AG04450 (cell line): ENCODE data around the gene OR1N1. TPM values are rescaled to one million over a fixed set of nuclear protein-coding genes. Genes with fewer than 3 reads are reported as not detected.

ENCODE experiments used
- CTCF ChIA-PET: fragments of 300-600, 350-600 bp; formaldehyde crosslinking; extraction: SDS; loops from one replicate; lab custom pipeline; 2022; ENCODE audit warnings: antibody characterized with exemption, inconsistent platforms; lab: Charles Lee
- POLR2A ChIA-PET: fragments of 350-600 bp; formaldehyde crosslinking; extraction: SDS; loops from one replicate; lab custom pipeline; 2021; ENCODE audit warnings: antibody characterized with exemption, inconsistent platforms; lab: Yijun Ruan, JAX
- DNase-seq: peaks from one replicate; pipeline ENCODE4 v3.0.0-alpha.2; 2011; ENCODE audit warnings: low read depth, low spot score
- H3K27ac ChIP-seq: one replicate; pipeline ENCODE4 v1.5.1; 2012; ENCODE audit warnings: low read depth, low read length, control low read depth
- H3K27me3 ChIP-seq: one replicate; pipeline ENCODE4 v1.6.0; 2012; ENCODE audit warnings: low read length; ENCODE audit not compliant: control insufficient read depth, insufficient read depth
- H3K4me3 ChIP-seq: 2 replicates; pipeline ENCODE4 v1.5.1; 2011; ENCODE audit warnings: mild to moderate bottlenecking, low read depth, low read length, control low read depth
- H3K9me3 ChIP-seq: 2 replicates; pipeline ENCODE4 v1.5.1; 2012; ENCODE audit warnings: low read length; ENCODE audit not compliant: control insufficient read depth, insufficient read depth
- CTCF ChIP-seq: IDR thresholded peaks from 2 replicates; pipeline ENCODE4 v1.5.1; 2011; ENCODE audit warnings: low read depth, low read length, control low read depth, inconsistent platforms
- polyA minus RNA-seq: library from RNA; depleted of rRNA, polyadenylated mRNA; stranded (reverse); fragments of >200 nt; gene quantifications from 2 replicates; pipeline ENCODE4 v1.2.3, GENCODE V29; 2011; rRNA and poly(A)+ RNA removed
- polyA plus RNA-seq: library from polyadenylated mRNA; depleted of rRNA; stranded (reverse); fragments of >200 nt; gene quantifications from 2 replicates; pipeline ENCODE4 v1.2.3, GENCODE V29; 2011; rRNA removed

The OR1N1 gene, protein sequence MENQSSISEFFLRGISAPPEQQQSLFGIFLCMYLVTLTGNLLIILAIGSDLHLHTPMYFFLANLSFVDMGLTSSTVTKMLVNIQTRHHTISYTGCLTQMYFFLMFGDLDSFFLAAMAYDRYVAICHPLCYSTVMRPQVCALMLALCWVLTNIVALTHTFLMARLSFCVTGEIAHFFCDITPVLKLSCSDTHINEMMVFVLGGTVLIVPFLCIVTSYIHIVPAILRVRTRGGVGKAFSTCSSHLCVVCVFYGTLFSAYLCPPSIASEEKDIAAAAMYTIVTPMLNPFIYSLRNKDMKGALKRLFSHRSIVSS
- not detected in 2 replicates for polyA plus RNA-seq
- polyA minus RNA-seq: not detected in 2 replicates

DNA sequence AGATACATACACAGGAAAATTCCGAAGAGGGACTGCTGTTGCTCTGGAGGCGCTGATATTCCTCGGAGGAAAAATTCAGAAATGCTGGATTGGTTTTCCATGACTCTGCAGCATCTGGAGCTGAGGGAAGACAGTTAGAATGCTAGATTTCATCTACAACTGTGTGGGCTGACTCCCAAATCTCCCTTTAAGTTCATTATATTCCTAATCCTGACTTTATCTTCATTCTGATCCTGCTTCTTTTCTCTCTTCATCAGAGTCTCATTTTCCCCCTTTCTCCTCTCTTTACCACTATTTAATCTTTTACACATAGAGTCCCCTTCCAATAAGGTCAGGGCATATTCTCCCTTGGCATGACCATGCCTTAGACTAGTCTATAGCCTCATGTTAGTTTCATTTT, at the start of gene OR1N1:
OR1N1 (minus strand) TSS at position 101 of the 400 bp plus-strand sequence; CDS start at position 101, 0 bp downstream.
- H3K4me3 ChIP-seq: no peak within 1 kb of the TSS
- ChIA-PET POLR2A (no interaction called here), CTCF (no interaction called here)
- TF ChIP-seq CTCF: no peak
- H3K27ac ChIP-seq: no peak within 1 kb of the TSS
- no peaks in the 10 kb centered on the region for H3K27me3 ChIP-seq
- DNase-seq: no peak
- H3K9me3 ChIP-seq: no peaks in the 10 kb centered on the region

DNA sequence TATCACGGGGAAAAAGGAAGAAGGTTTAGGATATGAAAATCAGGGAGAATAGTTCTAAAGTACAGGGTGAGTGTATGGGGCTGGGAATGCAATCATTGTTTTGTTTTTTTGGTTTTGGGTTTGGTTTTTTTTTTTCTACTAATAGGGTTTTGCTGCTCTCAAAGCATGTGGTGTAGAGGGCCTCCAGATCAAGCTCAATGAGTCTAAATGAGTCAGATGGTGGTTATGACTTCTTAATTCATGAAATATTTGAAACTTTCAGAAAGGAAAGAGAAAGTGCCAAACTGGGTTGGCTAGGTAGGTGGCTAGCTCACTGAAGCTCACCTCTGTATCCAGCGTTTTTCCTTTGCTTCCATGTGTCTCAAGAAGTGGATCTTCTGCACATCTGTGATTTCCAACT, 45.4 kb upstream of the OR1N1 start:
- CTCF ChIA-PET: interaction anchor here (1.2 to 1.5 kb wide), 2 partner anchors 74 to 107 kb away, joined by 3 to 4 read pairs; no protein-coding TSS in a partner anchor
- no peak for TF ChIP-seq CTCF
- no peaks in the 10 kb centered on the region for H3K9me3 ChIP-seq
- DNase-seq: no peak
- H3K27ac ChIP-seq: no peak overlapping the region
- H3K27me3 ChIP-seq: peaks cover under 1% of the 10 kb centered on the region
- no peak overlapping the region for H3K4me3 ChIP-seq
- POLR2A ChIA-PET: interaction anchor here (0.6 kb wide), 1 partner anchor 206 kb away, joined by 3 read pairs; no protein-coding TSS in a partner anchor

- POLR2A ChIA-PET: no interaction called here
- H3K27me3 ChIP-seq: peaks cover 3% of the 10 kb centered on the region
These were observed 40.8 kb upstream of the OR1N1 start for GRCh38 chr9:122567901-122568300.

DNA sequence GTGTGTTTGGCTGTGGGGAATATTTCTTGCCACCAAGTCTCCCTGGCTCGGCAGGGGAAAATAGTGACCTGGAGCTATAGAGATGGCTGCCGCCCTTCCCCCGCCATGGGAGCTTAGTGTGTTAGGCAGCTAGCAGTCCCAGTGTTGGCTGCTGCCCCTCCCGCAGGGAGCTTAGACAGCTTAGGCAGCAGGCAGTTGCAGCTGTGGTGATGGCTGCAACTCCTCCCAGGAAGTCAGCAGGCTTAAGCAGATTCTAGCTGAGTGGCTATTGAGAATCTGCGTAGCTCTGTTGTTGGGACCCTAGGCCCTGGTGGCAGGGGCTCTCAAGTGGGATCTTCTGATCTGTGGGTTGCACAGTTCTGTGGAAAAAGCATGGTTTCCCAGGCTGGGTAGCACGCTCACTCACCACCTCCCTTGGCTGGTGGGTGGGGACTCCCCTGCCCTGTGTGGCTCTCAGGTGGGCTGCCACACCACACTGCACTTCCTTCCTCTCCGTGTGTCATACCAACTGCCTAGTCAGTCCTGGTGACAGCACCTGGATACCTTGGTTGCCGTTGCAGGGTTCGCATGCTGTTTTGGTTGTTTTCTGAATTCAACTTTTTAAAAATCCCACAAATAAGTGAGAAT, 35.2 kb upstream of the OR1N1 start:
- peaks cover under 1% of the 10 kb centered on the region for H3K27me3 ChIP-seq
- H3K4me3 ChIP-seq: no peak overlapping the region
- POLR2A ChIA-PET: no interaction called here
- H3K9me3 ChIP-seq: no peaks in the 10 kb centered on the region
- no peak for DNase-seq
- no peak for TF ChIP-seq CTCF
- CTCF ChIA-PET: no interaction called here
- no peak overlapping the region for H3K27ac ChIP-seq

More at GRCh38 chr9:122567901-122568300, 40.8 kb upstream of the OR1N1 start:
- CTCF ChIA-PET: no interaction called here
- Histone ChIP-seq H3K9me3 (no peaks in the 10 kb centered on the region), H3K27ac (no peak overlapping the region), H3K4me3 (no peak overlapping the region)
- DNase-seq: no peak
- TF ChIP-seq CTCF: no peak

DNA sequence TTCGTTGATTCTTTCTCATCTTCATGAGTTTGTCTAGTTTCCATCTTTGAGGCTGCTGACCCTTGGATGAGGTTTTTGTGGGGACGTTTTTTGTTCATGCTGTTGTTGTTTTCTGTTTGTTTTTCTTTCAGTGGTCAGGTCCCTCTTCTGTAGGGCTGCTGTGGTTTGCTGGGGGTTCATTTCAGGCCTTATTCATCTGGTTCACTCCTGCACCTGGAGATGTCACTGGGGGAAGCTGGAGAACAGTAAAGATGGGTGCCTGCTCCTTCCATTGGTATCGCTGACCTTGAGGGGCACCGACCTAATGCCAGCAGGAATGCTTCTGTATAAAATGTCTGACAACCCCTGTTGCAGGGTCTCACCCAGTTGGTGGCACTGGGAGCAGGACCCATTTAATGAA, 34.4 kb upstream of the OR1N1 start:
- POLR2A ChIA-PET: no interaction called here
- no peak overlapping the region for H3K27ac ChIP-seq
- no peak for TF ChIP-seq CTCF
- no peaks in the 10 kb centered on the region for H3K9me3 ChIP-seq
- CTCF ChIA-PET: no interaction called here
- DNase-seq: no peak
- no peak overlapping the region for H3K4me3 ChIP-seq
- no peaks in the 10 kb centered on the region for H3K27me3 ChIP-seq
